Measurements from ENCODE around the gene ADM5. TPM values are rescaled to one million over a fixed set of nuclear protein-coding genes. Genes with fewer than 3 reads are reported as not detected.

ADM5 gene
- polyA plus RNA-seq, 1 of the 3 experiments (the other 2 are of a cell fraction) = 1.3 TPM

DNA sequence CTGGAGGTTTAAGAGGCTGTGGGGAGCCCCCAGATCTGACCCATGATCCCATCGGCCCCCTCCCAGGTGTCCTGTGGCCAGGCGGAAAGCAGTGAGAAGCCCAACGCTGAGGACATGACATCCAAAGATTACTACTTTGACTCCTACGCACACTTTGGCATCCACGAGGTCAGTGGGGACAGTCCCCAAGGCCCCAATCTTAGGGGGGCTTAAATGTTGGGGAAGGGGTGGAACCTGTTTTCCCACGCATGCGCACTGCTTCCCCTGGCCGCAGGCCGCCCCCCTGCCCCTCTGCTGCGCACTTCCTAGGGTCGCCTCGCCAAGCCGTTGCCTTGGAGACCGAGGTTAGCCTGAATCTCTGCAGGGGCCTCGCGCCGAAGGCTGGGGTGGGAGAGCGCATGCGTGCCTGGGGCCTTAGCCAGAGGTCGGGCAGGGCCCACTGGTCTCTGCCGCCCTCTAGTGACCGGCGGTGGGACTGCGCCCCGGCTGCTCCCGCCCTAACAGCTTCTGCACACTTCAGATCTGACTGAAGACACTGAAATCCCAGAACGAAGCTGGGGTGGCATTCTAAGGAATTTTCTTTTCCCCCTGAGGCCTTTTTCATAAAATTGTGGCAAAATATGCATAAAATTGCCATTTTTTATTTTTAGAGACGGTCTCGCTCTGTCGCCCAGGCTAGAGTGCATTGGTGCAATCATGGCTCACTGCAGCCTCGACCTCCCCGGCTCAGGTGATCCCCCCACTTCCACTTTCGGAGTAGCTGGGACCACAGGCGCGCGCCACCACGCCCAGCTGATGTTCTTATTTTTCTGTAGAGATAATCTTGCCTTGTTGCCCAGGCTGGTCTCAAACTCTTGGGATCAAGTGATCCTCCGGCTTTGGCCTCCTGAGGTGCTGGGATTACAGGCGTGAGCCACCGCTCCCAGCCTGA is 8.7 kb upstream of the ADM5 start (continued):
- TF ChIP-seq, protein P1, sequence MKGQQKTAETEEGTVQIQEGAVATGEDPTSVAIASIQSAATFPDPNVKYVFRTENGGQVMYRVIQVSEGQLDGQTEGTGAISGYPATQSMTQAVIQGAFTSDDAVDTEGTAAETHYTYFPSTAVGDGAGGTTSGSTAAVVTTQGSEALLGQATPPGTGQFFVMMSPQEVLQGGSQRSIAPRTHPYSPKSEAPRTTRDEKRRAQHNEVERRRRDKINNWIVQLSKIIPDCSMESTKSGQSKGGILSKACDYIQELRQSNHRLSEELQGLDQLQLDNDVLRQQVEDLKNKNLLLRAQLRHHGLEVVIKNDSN (IDR thresholded peaks at IDR 0.05; ENCODE audit: borderline replicate concordance, low read depth) = no peak
- TF ChIP-seq MXI1 (IDR thresholded peaks at IDR 0.05; ENCODE audit: low read depth, low read length) = peak; percentile 35; the same call in 1 of the 2 replicates
- TF ChIP-seq, protein P2, sequence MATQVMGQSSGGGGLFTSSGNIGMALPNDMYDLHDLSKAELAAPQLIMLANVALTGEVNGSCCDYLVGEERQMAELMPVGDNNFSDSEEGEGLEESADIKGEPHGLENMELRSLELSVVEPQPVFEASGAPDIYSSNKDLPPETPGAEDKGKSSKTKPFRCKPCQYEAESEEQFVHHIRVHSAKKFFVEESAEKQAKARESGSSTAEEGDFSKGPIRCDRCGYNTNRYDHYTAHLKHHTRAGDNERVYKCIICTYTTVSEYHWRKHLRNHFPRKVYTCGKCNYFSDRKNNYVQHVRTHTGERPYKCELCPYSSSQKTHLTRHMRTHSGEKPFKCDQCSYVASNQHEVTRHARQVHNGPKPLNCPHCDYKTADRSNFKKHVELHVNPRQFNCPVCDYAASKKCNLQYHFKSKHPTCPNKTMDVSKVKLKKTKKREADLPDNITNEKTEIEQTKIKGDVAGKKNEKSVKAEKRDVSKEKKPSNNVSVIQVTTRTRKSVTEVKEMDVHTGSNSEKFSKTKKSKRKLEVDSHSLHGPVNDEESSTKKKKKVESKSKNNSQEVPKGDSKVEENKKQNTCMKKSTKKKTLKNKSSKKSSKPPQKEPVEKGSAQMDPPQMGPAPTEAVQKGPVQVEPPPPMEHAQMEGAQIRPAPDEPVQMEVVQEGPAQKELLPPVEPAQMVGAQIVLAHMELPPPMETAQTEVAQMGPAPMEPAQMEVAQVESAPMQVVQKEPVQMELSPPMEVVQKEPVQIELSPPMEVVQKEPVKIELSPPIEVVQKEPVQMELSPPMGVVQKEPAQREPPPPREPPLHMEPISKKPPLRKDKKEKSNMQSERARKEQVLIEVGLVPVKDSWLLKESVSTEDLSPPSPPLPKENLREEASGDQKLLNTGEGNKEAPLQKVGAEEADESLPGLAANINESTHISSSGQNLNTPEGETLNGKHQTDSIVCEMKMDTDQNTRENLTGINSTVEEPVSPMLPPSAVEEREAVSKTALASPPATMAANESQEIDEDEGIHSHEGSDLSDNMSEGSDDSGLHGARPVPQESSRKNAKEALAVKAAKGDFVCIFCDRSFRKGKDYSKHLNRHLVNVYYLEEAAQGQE (IDR thresholded peaks at IDR 0.05; ENCODE audit: low read depth, low read length) = no peak

DNA sequence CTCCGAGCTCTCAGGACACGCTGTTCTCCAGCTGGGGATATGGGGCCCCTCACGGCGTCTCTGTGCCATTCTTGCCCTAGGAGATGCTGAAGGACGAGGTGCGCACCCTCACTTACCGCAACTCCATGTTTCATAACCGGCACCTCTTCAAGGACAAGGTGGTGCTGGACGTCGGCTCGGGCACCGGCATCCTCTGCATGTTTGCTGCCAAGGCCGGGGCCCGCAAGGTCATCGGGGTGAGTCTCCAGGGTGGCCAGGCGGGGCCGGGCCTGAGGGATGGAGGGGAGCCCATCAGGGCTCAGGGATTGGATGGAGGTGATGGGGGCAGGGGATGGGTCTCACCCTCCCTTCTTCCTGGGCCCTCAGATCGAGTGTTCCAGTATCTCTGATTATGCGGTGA is 7.6 kb upstream of the ADM5 start:
- WGBS (ENCODE audit: low lambda C conversion rate) = 96% methylated on average over 19 of the region's 19 CpGs

More for the DNA sequence above, 7.6 kb upstream of the ADM5 start:
- Histone ChIP-seq H3K9me3 (no peaks in the 10 kb centered on the region), H3K4me2 (no peak overlapping the region), H3K79me2 (ENCODE audit: insufficient read depth) (peaks cover 61% of the 10 kb centered on the region), H3K9ac (no peak overlapping the region), H3K27ac (ENCODE audit: low read depth in 2 of 2, low read length in 1 of 2) (no peak overlapping the region), H4K20me1 (ENCODE audit: insufficient read depth) (peaks cover 59% of the 10 kb centered on the region), H3K4me3 (ENCODE audit: low read depth in 2 of 2, low read length in 1 of 2) (no peak overlapping the region), H3F3A (replicated peaks; ENCODE audit: insufficient read depth) (peaks cover 10% of the 10 kb centered on the region), H3K4me1 (ENCODE audit: control insufficient read depth in 1 of 2, insufficient read depth in 2 of 2, low read depth in 1 of 2, low read length in 1 of 2) (peaks cover 16 to 23% of the 10 kb centered on the region in 2 experiments; a peak in 3 of 4 replicates), H3K9me2 (no peaks in the 10 kb centered on the region), H3K27me3 (ENCODE audit: insufficient read depth) (no peaks in the 10 kb centered on the region), H2AFZ (ENCODE audit: low read depth) (no peak overlapping the region), H3K36me3 (replicated peaks in 1 of 2; ENCODE audit: control insufficient read depth in 1 of 2, insufficient read depth in 2 of 2, low read length in 1 of 2) (peaks cover 35 to 41% of the 10 kb centered on the region in 2 experiments)
- no peak for DNase-seq
- ChIA-PET CTCF (interaction anchor here (1.3 to 2.6 kb wide), 3 partner anchors 8 to 112 kb away, joined by 5 to 35 read pairs (median 24); partner anchors contain the start of genes ADM5 and CPT1C), POLR2A (no interaction called here)
- TF ChIP-seq FOXJ3 (CRISPR knock-in tag; IDR thresholded peaks at IDR 0.05) (no peak), FOSL2 (IDR thresholded peaks at IDR 0.05; ENCODE audit: borderline replicate concordance, low read depth) (no peak), YY1 (IDR thresholded peaks at IDR 0.05; ENCODE audit: low read depth) (no peak), MXI1 (IDR thresholded peaks at IDR 0.05; ENCODE audit: low read depth, low read length) (no peak), MEF2A (IDR thresholded peaks at IDR 0.05; ENCODE audit: borderline replicate concordance, low read depth) (no peak), SMC3 (IDR thresholded peaks at IDR 0.05; ENCODE audit: low read depth, low read length) (no peak), RXRA (IDR thresholded peaks at IDR 0.05; ENCODE audit: borderline replicate concordance, low read depth) (no peak), JUND (IDR thresholded peaks at IDR 0.05) (no peak), NRF1 (IDR thresholded peaks at IDR 0.05; ENCODE audit: low read depth, low read length) (no peak), ELF1 (IDR thresholded peaks at IDR 0.05) (no peak)
- TF ChIP-seq, protein P3, sequence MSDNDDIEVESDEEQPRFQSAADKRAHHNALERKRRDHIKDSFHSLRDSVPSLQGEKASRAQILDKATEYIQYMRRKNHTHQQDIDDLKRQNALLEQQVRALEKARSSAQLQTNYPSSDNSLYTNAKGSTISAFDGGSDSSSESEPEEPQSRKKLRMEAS (IDR thresholded peaks at IDR 0.05; ENCODE audit: low read depth) = no peak
- TF ChIP-seq, protein P2 (IDR thresholded peaks at IDR 0.05; ENCODE audit: low read depth, low read length) = no peak
- TF ChIP-seq, protein P4, sequence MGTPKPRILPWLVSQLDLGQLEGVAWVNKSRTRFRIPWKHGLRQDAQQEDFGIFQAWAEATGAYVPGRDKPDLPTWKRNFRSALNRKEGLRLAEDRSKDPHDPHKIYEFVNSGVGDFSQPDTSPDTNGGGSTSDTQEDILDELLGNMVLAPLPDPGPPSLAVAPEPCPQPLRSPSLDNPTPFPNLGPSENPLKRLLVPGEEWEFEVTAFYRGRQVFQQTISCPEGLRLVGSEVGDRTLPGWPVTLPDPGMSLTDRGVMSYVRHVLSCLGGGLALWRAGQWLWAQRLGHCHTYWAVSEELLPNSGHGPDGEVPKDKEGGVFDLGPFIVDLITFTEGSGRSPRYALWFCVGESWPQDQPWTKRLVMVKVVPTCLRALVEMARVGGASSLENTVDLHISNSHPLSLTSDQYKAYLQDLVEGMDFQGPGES (IDR thresholded peaks at IDR 0.05; ENCODE audit: low read depth, low read length) = no peak
- TF ChIP-seq, protein P5, sequence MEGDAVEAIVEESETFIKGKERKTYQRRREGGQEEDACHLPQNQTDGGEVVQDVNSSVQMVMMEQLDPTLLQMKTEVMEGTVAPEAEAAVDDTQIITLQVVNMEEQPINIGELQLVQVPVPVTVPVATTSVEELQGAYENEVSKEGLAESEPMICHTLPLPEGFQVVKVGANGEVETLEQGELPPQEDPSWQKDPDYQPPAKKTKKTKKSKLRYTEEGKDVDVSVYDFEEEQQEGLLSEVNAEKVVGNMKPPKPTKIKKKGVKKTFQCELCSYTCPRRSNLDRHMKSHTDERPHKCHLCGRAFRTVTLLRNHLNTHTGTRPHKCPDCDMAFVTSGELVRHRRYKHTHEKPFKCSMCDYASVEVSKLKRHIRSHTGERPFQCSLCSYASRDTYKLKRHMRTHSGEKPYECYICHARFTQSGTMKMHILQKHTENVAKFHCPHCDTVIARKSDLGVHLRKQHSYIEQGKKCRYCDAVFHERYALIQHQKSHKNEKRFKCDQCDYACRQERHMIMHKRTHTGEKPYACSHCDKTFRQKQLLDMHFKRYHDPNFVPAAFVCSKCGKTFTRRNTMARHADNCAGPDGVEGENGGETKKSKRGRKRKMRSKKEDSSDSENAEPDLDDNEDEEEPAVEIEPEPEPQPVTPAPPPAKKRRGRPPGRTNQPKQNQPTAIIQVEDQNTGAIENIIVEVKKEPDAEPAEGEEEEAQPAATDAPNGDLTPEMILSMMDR (IDR thresholded peaks at IDR 0.05) = no peak
- TF ChIP-seq, protein P1 (IDR thresholded peaks at IDR 0.05; ENCODE audit: borderline replicate concordance, low read depth) = no peak
